T-helper 2 cell treated with Interferon-gamma antibody and Interleukin-4, amounts not matched to agents 5 μg/mL and 100 μg/mL, for 36 hours (primary cell): ENCODE measurements around the gene FAS.
"Not testable (repeated sequence)": the region's sequence is repeated elsewhere in the genome, so short reads cannot be mapped to it uniquely, and the experiment has no call there.

Experiments used
- DNase-seq: peaks from one replicate; pipeline ENCODE4 v3.0.0; 2021; ENCODE audit warnings: low spot score
- H3K27ac Mint-ChIP-seq: one replicate; pipeline ENCODE4 v1.8.0; 2021; ENCODE audit warnings: mild to moderate bottlenecking, mixed read lengths
- H3K27me3 Mint-ChIP-seq: one replicate; pipeline ENCODE4 v1.8.0; 2021; ENCODE audit warnings: low read depth, mixed read lengths
- H3K36me3 Mint-ChIP-seq: one replicate; pipeline ENCODE4 v1.8.0; 2021; ENCODE audit warnings: low read depth, mixed read lengths
- H3K4me1 Mint-ChIP-seq: one replicate; pipeline ENCODE4 v1.8.0; 2021; ENCODE audit warnings: low read depth, mixed read lengths
- H3K4me3 Mint-ChIP-seq: one replicate; pipeline ENCODE4 v1.8.0; 2022; ENCODE audit warnings: mild to moderate bottlenecking, moderate library complexity, mixed read lengths
- H3K9me3 Mint-ChIP-seq: one replicate; pipeline ENCODE4 v1.8.0; 2021; ENCODE audit warnings: mixed read lengths

FAS gene

DNA sequence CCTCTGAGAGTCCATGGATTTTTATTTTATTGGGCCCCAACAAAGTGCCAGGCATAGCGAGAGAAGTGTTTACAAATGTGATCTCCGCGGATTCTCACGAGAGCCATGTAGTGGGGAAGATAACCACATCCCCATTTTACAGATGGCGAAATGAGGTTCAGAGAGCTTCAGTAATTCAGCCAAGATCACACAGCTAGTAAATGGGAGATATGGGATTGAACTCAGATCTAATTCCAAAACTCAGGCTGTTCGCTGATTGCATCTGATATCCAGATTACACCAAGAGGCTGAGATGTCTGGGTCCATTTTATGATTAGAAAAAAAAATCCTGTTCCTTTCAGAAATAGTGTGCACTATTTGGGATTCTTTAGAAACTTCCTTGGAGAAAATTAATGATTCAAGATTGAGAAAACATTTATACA lies 1.3 kb downstream of the FAS start:
- Mint-ChIP-seq H3K4me1 (peaks cover 58% of the 10 kb centered on the region), H3K36me3 (peaks cover 23% of the 10 kb centered on the region), H3K4me3 (peak overlapping the region; percentile 94), H3K27me3 (no peaks in the 10 kb centered on the region), H3K27ac (peak overlapping the region; percentile 94), H3K9me3 (peaks cover 4% of the 10 kb centered on the region)
- no peak for DNase-seq

DNA sequence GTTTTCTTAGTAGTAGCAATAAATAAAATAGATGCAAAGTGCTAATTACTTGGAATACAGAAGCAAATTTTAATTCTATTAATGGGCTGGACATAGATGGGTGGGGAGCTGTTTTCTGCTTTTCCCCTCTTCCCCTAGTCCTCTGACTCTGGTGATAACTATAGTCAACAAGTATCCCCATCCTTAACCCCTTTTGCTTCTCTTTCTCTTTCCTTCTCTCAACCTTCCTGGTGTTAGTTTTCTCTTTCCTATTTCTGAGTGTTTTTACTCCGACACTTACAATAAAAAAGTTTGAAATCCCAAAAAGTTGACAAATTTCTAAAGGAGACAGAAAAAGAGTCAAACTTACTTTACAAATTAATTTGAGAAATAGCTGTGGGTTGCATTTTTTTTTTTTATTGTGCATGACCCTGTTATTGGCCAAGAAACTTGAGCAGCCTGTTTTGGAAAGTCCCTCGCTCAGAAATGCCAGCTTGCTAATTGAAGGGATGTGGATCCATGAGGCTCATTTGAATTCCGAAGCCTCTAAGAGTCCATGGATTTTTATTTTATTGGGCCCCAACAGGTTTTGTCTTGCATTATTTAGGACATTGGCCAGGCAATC lies 2.4 kb downstream of the FAS start:
- peaks cover 19% of the 10 kb centered on the region for H3K36me3 Mint-ChIP-seq

DNA sequence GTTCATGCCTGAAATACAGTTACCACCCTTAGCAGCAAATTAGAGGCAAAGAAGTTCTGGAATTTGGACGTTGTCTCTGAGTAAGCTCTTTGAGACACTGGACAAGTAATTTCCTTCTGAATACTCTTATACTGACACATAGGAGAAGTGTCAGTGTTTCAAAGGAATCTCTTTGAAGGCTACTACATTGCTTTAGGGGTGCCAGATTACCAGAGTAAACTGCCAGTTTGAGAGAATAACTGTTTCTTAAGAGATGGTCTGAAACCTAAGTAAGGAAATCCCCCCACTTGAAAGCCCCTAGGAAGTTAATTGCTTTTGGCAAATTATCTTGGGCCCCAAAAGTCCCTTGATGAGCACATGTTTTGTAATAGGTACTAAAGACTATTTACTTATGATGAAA lies 3.4 kb downstream of the FAS start:
- no peak for DNase-seq
- no peaks in the 10 kb centered on the region for H3K27me3 Mint-ChIP-seq
- H3K27ac Mint-ChIP-seq, result no peak overlapping the region
- no peaks in the 10 kb centered on the region for H3K9me3 Mint-ChIP-seq
- H3K36me3 Mint-ChIP-seq, result peaks cover 21% of the 10 kb centered on the region
- peaks cover 53% of the 10 kb centered on the region for H3K4me1 Mint-ChIP-seq
- H3K4me3 Mint-ChIP-seq, result peak overlapping the region; percentile 52

More for the DNA sequence above, 2.4 kb downstream of the FAS start:
- Mint-ChIP-seq H3K4me1 (peaks cover 55% of the 10 kb centered on the region), H3K9me3 (no peaks in the 10 kb centered on the region), H3K27ac (peak overlapping the region; percentile 32), H3K27me3 (no peaks in the 10 kb centered on the region), H3K4me3 (peak overlapping the region; percentile 72)
- no peak for DNase-seq

DNA sequence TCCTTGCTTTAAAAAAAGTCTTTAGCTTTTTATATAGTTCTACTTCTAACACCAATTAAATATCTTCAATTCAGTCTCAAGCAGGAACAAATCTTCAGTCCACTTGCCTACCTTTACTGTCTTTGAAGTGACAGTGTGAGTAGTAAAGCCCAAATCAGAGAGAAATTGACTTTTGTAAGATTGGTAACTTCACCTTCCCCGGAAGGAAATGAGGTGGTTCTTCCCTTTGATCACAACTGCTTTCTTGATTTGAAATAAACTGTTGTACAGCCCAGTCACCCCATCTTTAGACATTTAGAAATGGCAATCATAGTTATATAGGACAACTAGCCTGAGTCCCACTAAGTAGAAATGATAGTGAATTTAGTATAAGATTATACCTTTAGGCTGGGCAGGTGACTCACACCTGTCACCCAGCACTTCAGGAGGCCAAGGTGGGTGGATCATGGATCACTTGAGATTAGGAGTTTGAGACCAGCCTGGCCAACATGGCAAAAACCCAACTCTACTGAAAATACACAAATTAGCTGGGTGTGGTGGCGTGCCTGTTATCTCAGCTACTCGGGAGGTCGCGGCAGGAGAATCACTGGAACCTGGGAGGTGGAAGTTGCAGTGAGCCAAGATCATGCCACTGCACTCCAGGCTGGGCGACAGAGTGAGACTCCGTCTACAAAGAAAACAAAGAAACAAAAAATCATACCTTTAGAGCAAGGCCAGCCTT lies 4.7 kb downstream of the FAS start:
- peaks cover 23% of the 10 kb centered on the region for H3K36me3 Mint-ChIP-seq
- peak overlapping the region; percentile 66 for H3K4me3 Mint-ChIP-seq
- DNase-seq, result no peak
- H3K4me1 Mint-ChIP-seq, result peaks cover 50% of the 10 kb centered on the region
- H3K27me3 Mint-ChIP-seq, result no peaks in the 10 kb centered on the region
- no peaks in the 10 kb centered on the region for H3K9me3 Mint-ChIP-seq
- peak overlapping the region; percentile 68 for H3K27ac Mint-ChIP-seq

DNA sequence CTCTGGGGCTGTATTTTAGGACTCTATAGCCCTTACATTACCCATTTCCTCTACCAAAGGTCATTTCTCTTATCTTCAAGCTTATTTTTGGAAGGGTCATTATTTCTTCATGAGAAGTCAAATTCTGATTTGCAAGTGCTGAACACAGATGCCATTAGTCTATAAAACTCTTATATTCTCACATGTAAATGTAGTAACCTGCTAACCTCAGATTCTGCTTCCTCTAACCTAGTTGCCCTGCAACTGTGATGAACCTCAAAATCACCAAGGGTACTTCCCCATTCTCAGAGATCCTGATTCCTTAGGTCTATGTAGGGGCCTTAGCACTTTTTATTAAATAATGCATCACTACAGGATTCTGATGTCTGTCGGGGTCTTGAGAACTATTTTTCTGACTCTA lies 6.3 kb downstream of the FAS start:
- peaks cover 21% of the 10 kb centered on the region for H3K36me3 Mint-ChIP-seq
- peak overlapping the region; percentile 26 for H3K4me3 Mint-ChIP-seq
- H3K9me3 Mint-ChIP-seq, result no peaks in the 10 kb centered on the region
- no peak overlapping the region for H3K27ac Mint-ChIP-seq
- DNase-seq, result no peak
- H3K4me1 Mint-ChIP-seq, result peaks cover 63% of the 10 kb centered on the region
- no peaks in the 10 kb centered on the region for H3K27me3 Mint-ChIP-seq

DNA sequence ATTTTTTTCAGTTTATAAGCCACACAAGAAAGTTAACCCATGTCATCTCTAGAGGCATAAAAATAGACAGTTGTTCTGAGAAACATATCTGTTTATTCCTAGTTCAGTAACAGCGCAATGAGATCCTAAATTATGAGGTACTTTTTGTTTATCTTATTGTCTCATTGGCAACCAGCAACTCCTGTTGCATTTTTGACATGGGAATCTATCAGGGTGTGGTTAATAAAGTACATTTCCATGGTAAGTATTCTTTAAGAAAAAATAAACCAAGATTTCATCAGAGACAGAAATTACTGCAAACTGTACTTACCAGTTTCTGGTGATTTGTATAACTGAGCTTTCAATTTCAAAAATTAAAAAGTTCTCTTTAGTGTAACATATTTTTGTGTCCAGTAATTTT lies 9.0 kb downstream of the FAS start:
- no peak for DNase-seq
- H3K9me3 Mint-ChIP-seq, result no peaks in the 10 kb centered on the region
- H3K36me3 Mint-ChIP-seq, result peaks cover 30% of the 10 kb centered on the region
- H3K4me3 Mint-ChIP-seq, result peak overlapping the region; percentile 42
- H3K4me1 Mint-ChIP-seq, result peaks cover 73% of the 10 kb centered on the region
- H3K27me3 Mint-ChIP-seq, result no peaks in the 10 kb centered on the region
- peak overlapping the region; percentile 26 for H3K27ac Mint-ChIP-seq

DNA sequence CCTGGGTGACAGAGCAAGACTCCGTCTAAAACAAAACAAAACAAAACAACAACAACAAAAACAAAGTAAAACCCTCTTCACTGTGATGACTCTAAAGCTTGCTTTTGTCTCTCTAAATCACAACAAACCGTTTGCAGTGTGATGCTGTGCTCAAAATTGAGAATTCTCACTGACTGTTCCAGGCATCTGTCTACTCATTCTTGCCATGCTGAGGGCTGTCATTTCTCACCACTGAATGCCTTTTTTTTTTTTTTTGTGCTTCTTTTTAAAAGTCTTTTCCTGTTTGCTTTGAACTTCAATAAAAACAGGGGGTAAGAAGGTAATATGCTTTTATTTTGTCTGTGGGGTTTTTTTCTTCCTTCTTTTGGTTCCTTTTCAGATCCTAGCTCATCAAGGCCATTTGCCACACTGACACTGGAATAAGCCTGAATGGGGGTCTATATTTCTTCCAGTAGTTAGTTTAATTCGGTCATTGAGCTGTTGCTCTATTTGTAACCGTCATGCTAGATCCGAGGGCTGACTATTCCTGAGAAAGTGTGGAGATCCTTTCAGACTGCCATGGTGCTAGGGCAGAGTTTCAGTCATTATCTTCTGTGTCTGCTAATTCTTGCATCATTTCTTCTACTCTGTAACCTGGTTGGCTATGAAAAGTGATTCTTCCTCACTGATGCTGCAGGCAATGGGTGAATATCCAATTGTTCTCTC lies 10.6 kb downstream of the FAS start:
- H3K27me3 Mint-ChIP-seq, result no peaks in the 10 kb centered on the region
- peak overlapping the region; percentile 54 for H3K27ac Mint-ChIP-seq
- H3K4me1 Mint-ChIP-seq, result peaks cover 64% of the 10 kb centered on the region
- no peaks in the 10 kb centered on the region for H3K9me3 Mint-ChIP-seq
- H3K36me3 Mint-ChIP-seq, result peaks cover 27% of the 10 kb centered on the region
- peak; percentile 57 for DNase-seq
- H3K4me3 Mint-ChIP-seq, result peak overlapping the region; percentile 70

DNA sequence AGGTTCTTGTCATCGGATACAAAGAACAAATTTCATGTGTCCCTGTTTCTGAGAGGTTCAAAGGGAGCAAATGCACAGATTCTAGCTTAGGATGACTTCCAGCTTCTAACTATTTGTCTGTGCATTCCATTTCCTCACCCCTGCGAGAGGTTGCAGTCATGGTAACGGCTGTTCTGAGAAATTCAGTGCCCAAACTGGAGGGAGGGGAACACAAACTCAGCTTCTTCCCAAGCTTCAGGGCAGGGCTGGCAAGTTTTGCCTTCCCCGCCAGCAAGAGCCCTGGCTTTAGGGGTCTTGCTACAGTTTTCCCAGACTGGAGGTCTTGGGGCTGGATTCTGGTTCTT lies 11.1 kb downstream of the FAS start:
- DNase-seq, result no peak
- peaks cover 61% of the 10 kb centered on the region for H3K4me1 Mint-ChIP-seq
- no peaks in the 10 kb centered on the region for H3K9me3 Mint-ChIP-seq
- peaks cover 29% of the 10 kb centered on the region for H3K36me3 Mint-ChIP-seq
- H3K27ac Mint-ChIP-seq, result peak overlapping the region; percentile 73
- H3K27me3 Mint-ChIP-seq, result no peaks in the 10 kb centered on the region
- H3K4me3 Mint-ChIP-seq, result peak overlapping the region; percentile 70

DNA sequence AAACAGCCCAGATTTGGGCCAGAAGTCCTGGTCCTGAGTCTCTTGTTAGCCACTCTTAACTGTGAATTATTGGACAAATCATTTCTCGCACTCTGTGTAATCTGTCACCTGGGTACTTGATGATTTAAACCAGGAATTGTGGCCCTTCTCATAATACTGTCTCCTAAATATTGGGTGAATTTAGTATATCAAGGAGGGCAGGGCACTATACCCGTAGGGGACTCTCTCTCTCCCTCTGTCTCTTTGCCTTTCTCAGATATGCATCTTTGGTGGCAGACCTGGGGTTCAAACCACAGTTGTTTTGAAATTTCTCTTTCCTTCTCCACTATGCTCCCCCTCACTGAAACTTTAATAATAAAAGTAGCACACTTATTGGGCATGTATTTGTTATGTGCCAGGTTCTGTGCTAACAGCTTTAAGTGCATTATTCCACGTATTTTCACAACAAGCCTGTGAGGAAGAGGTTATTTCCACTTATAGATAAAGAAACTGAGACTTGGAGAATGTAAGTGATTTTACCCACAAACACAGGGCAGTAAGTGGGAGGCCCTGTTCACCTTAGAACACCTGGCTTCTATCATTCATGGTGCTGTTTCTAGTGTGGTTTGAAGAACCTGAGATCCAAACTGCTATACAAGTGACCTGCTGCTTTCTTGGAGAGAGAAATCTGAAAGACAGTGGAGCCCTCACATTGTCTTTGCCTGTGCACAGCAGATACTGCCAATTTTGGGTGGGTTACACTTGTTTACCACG lies 11.8 kb downstream of the FAS start:
- Mint-ChIP-seq H3K27me3 (no peaks in the 10 kb centered on the region), H3K9me3 (no peaks in the 10 kb centered on the region), H3K4me3 (peak overlapping the region; percentile 70), H3K27ac (peak overlapping the region; percentile 73), H3K36me3 (peaks cover 30% of the 10 kb centered on the region), H3K4me1 (peaks cover 57% of the 10 kb centered on the region)
- DNase-seq, result no peak

DNA sequence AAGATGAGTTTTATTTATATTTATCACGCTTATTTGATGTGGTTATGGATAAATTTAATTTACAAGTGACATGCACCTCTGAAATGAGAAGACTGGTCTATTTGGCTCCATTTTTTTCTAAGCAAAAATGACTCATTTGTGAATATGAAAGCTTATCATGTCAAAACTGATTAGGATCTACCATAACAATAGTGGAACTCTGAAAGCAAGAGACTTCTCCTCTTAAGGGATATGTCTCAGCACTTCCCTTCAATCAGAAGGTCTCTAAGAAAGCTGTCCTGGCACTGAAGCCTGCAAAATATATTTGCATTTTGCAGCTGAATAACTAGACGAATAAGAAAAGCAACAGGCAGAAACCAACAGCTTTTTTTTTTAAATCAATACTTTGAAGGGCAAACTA lies 12.7 kb downstream of the FAS start:
- Mint-ChIP-seq H3K4me1 (peaks cover 59% of the 10 kb centered on the region), H3K36me3 (peaks cover 38% of the 10 kb centered on the region), H3K9me3 (no peaks in the 10 kb centered on the region), H3K27ac (peak overlapping the region; percentile 49), H3K27me3 (no peaks in the 10 kb centered on the region), H3K4me3 (peak overlapping the region; percentile 70)
- no peak for DNase-seq

DNA sequence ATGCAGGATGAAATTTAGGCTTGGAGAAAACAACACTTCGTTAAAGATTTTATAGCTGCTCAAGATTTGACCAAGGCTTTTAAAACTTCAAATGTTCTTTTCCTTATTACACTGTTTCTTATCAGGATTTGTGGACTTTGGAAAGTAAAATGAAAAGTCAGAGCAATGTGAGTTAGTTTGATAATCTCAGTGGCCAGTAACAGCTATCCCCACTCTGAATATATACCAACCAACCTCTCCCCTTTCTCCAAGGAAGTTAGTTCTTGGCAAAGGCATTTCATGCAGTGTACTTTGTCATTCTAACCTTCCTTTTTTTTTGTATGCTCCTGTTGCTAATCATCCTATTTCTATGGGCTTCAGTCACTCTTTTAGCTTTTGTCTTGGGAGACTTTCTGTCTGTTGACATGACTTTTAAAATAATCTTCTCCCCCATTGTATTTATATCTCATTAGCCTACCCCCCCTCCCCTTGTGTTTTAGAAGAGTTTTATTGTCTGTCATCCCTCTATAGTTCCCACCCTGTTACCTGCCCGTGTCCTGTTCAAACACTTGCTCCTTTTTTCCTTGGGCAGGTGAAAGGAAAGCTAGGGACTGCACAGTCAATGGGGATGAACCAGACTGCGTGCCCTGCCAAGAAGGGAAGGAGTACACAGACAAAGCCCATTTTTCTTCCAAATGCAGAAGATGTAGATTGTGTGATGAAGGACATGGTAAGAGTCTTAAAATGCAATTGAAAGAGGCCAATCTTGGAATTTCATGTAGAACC lies 16.7 kb downstream of the FAS start:
- H3K9me3 Mint-ChIP-seq, result no peaks in the 10 kb centered on the region
- peaks cover 33% of the 10 kb centered on the region for H3K4me1 Mint-ChIP-seq
- H3K27ac Mint-ChIP-seq, result no peak overlapping the region
- H3K36me3 Mint-ChIP-seq, result peaks cover 64% of the 10 kb centered on the region
- H3K27me3 Mint-ChIP-seq, result no peaks in the 10 kb centered on the region
- DNase-seq, result no peak
- no peak overlapping the region for H3K4me3 Mint-ChIP-seq

DNA sequence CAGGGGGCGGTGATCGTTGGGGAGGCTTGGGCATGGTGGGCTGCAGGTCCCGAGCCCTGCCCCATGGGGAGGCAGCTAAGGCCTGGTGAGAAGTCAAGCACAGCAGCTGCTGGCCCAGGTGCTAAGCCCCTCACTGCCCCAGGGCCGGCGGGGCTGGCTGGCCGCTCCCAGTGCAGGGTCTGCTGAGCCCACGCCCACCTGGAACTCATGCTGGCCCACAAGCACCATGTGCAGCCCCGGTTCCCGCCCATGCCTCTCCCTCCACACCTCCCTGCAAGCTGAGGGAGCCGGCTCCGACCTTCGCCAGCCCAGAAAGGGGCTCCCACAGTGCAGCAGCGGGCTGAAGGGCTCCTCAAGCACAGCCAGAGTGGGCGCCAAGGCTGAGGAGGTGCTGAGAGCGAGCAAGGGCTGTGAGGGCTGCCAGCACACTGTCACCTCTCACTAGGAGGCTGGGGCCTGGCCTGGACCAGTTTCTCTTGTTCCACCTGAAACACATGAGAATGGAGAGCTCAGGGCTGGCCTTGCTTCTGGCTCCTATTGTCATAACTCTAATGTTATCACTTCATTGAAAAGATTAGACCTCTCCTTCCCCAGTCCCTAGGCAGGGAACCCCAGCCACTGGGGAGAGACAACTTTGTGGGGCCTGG lies 28.2 kb downstream of the FAS start:
- H3K4me1 Mint-ChIP-seq, H3K27me3 Mint-ChIP-seq, H3K27ac Mint-ChIP-seq, H3K4me3 Mint-ChIP-seq, DNase-seq: not testable (repeated sequence)
- peaks cover 10% of the 10 kb centered on the region for H3K9me3 Mint-ChIP-seq
- peaks cover 76% of the 10 kb centered on the region for H3K36me3 Mint-ChIP-seq
